GM12878 (cell line): Measurements from ENCODE around the gene SLC9A7. TPM values are rescaled to one million over a fixed set of nuclear protein-coding genes. Genes with fewer than 3 reads are reported as not detected.
"Not testable (repeated sequence)": the region's sequence is repeated elsewhere in the genome, so short reads cannot be mapped to it uniquely, and the experiment has no call there.

ENCODE experiments used
- ATAC-seq: fragments of 200-7000 bp; cut with Tn5 transposase; 3 replicates; pipeline ENCODE4 v1.9.1; 2020; ENCODE audit warnings: mild to moderate bottlenecking, moderate library complexity
- BruUV-seq: library from RNA; stranded (reverse); fragments of 400-500 nt; replicated peaks from 2 replicates; lab custom pipeline; 2021; lab: Mats Ljungman, UMichigan
- CTCF ChIA-PET: fragments of 300-600 bp; sonication (Branson Sonifier 250); formaldehyde crosslinking; extraction: SDS; loops from one replicate; lab custom pipeline; 2021; ENCODE audit warnings: inconsistent platforms; lab: Yijun Ruan, JAX
- POLR2A ChIA-PET: fragments of 350-600 bp; formaldehyde crosslinking; extraction: SDS; loops from one replicate; lab custom pipeline; 2021; ENCODE audit warnings: inconsistent platforms; lab: Charles Lee
- RAD21 ChIA-PET: fragments of 300-600 bp; sonication (Branson Sonifier 250); formaldehyde crosslinking; loops from one replicate; lab custom pipeline; 2023; ENCODE audit warnings: antibody characterized with exemption; ENCODE audit not compliant: unreplicated experiment; lab: Charles Lee
- SMC1A ChIA-PET: fragments of 300-600 bp; sonication (Branson Sonifier 250); formaldehyde crosslinking; loops from one replicate; lab custom pipeline; 2023; ENCODE audit not compliant: unreplicated experiment, uncharacterized antibody; lab: Charles Lee
- DNase-seq: peaks from one replicate; pipeline ENCODE4 v3.0.0-alpha.2; 2011; ENCODE audit warnings: low read depth, low spot score
- FAIRE-seq: peaks from 3 replicates; lab custom pipeline; 2011; peaks lifted over from hg19 to GRCh38; lab: Jason Lieb, UNC
- H2AFZ ChIP-seq: 2 replicates; pipeline ENCODE4 v1.6.0; 2011; ENCODE audit warnings: low read depth, low read length, control low read depth; ENCODE audit not compliant: control insufficient read depth
- H3K27ac ChIP-seq: 2 replicates; pipeline ENCODE4 v1.5.1; 2011; ENCODE audit warnings: control low read depth; ENCODE audit not compliant: control insufficient read depth, insufficient read depth
- H3K27me3 ChIP-seq, 2 experiments: replicated peaks in 1 of 2; 2 replicates each; pipeline versions ENCODE4 v1.6.0 to v1.6.1; 2011; ENCODE audit warnings: low read length in 1 of 2; ENCODE audit not compliant: control insufficient read depth in 2 of 2, insufficient read depth in 2 of 2
- H3K36me3 ChIP-seq, 2 experiments: 2 replicates each; pipeline ENCODE4 v1.5.1; 2011; ENCODE audit warnings: low read length in 1 of 2; ENCODE audit not compliant: control insufficient read depth in 2 of 2, insufficient read depth in 2 of 2
- H3K4me1 ChIP-seq: 2 replicates; pipeline ENCODE4 v1.6.1; 2011; ENCODE audit warnings: mild to moderate bottlenecking, low read length, moderate library complexity, mixed read lengths; ENCODE audit not compliant: control insufficient read depth, insufficient read depth
- H3K4me2 ChIP-seq: 2 replicates; pipeline ENCODE4 v1.6.0; 2011; ENCODE audit warnings: control low read depth; ENCODE audit not compliant: control insufficient read depth, insufficient read depth
- H3K4me3 ChIP-seq: fragments of 200-600 bp; sonication (generic); 2 replicates; pipeline ENCODE4 v1.5.1; 2016
- H3K79me2 ChIP-seq: 2 replicates; pipeline ENCODE4 v1.6.0; 2011; ENCODE audit warnings: low read length; ENCODE audit not compliant: control insufficient read depth, insufficient read depth
- H3K9ac ChIP-seq: 2 replicates; pipeline ENCODE4 v1.8.0; 2011; ENCODE audit warnings: low read length, control low read depth, mixed read lengths; ENCODE audit not compliant: control insufficient read depth, insufficient read depth
- H3K9me3 ChIP-seq: replicated peaks from 3 replicates; pipeline ENCODE4 v1.5.1; 2011; ENCODE audit warnings: mild to moderate bottlenecking, low read length; ENCODE audit not compliant: control insufficient read depth, insufficient read depth
- H4K20me1 ChIP-seq: 2 replicates; pipeline ENCODE4 v1.6.0; 2011; ENCODE audit not compliant: control insufficient read depth, insufficient read depth
- IKZF2 ChIP-seq, 2 experiments: fragments of 450-650 bp; IDR thresholded peaks; 2 replicates each; pipeline ENCODE4 v1.6.1; 2017; ENCODE audit warnings: mild to moderate bottlenecking in 2 of 2, moderate library complexity in 2 of 2
- MLLT1 ChIP-seq: fragments of 450-650 bp; IDR thresholded peaks from 2 replicates; pipeline ENCODE4 v1.6.1; 2016; ENCODE audit warnings: mild to moderate bottlenecking
- TAF1 ChIP-seq: IDR thresholded peaks from 2 replicates; pipeline ENCODE4 v1.6.1; 2011; ENCODE audit warnings: mild to moderate bottlenecking, low read depth, low read length, borderline replicate concordance
- WGBS: methylation state at CpG from one replicate; pipeline ENCODE4 v1.1.6; 2016; ENCODE audit warnings: low lambda C conversion rate; ENCODE audit not compliant: insufficient replicate concordance, insufficient coverage; ENCODE audit errors: missing lambda C conversion rate; 5-methylcytosine and 5-hydroxymethylcytosine counted together
- in situ Hi-C: fragments of 300-500 bp; cut with MboI; formaldehyde crosslinking; loops from 9 replicates; pipeline ENCODE4 v1.14.3; 2018; ENCODE audit warnings: mixed read lengths
- intact Hi-C: fragments of 100-400 bp; cut with micrococcal nuclease; formaldehyde crosslinking; loops from one replicate; pipeline ENCODE4 v1.14.2; 2022; ENCODE audit not compliant: unreplicated experiment
- polyA plus RNA-seq, 11 experiments: library from polyadenylated mRNA; depleted of rRNA in 4 of 11; unstranded in 6 of 11; stranded (reverse) in 5 of 11; fragments of >200 nt; fragmentation: Nextera tagmentation in 4 of 11; fragmentation: Illumina TruSeq in 1 of 11; extraction: Ambion mirVana in 4 of 11; extraction: Trizol in 1 of 11; gene quantifications; 1 replicate in 1 of 11; 2 replicates in 10 of 11; pipeline versions ENCODE4 v1.2.1 to v1.2.3, GENCODE V29; 2011 to 2016; ENCODE audit warnings: inconsistent platforms in 2 of 11, missing spikeins in 2 of 11, low read depth in 1 of 11
- total RNA-seq, 4 experiments: library from RNA; depleted of rRNA in 3 of 4; stranded (reverse); fragments of >200 nt in 3 of 4; fragmentation: Illumina TruSeq in 1 of 4; extraction: Trizol in 1 of 4; gene quantifications; 2 replicates each; pipeline versions ENCODE4 v1.2.1 to v1.2.3, GENCODE V29; 2013 to 2021
- TF ChIP-seq, protein P1 (sequence below): fragments of 450-650 bp; IDR thresholded peaks from 2 replicates; pipeline ENCODE4 v1.6.1; 2016; ENCODE audit warnings: mild to moderate bottlenecking

Gene SLC9A7
- total and polyA plus RNA-seq, 10 of the 15 experiments (the other 5 are each of a cell fraction or from before 2014, with no cell fraction given): 5.0 to 62.8 (median 30.5) TPM

DNA sequence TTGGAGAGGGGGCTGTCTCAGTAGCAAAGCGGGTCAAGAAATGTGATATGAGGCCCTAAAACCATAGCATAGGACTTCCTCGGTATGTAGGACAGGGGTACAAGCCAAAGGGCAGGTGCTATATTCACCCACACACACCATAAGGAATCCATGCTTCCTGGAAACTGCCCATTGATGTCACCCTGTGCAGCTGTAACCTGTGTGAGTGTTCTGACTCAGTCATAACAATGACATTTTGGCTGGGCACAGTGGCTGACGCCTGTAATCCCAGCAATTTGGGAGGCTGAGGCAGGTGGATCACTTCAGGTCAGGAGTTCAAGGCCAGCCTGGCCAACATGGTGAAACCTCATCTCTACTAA lies 35.4 kb downstream of the SLC9A7 start:
- H3K4me3 ChIP-seq, H3K9me3 ChIP-seq, H3K9ac ChIP-seq, H2AFZ ChIP-seq, FAIRE-seq, DNase-seq, H4K20me1 ChIP-seq, intact Hi-C loops, BruUV-seq, H3K36me3 ChIP-seq, in situ Hi-C loops, RAD21 ChIA-PET, H3K27me3 ChIP-seq: not testable (repeated sequence)
- Histone ChIP-seq H3K4me1 (peaks cover 11% of the 10 kb centered on the region), H3K79me2 (peaks cover 65% of the 10 kb centered on the region), H3K4me2 (peak overlapping the region; percentile 12; the same call in 1 of the 2 replicates), H3K27ac (peak overlapping the region; percentile 53)
- CTCF ChIA-PET: interaction anchor here (1.2 kb wide), 1 partner anchor 69 kb away, joined by 3 read pairs; no protein-coding TSS in a partner anchor
- 52% methylated on average over 3 of the region's 3 CpGs for WGBS
- POLR2A ChIA-PET: interaction anchor here (0.5 kb wide), 1 partner anchor 44 kb away, joined by 3 read pairs; no protein-coding TSS in a partner anchor
- peak; percentile 71 for ATAC-seq
- 0 out of 4 replicates have a peak, but pooled peaks of 1 of the 2 experiments have one; percentile 28 for TF ChIP-seq IKZF2 (IDR thresholded peaks at IDR 0.05)
- SMC1A ChIA-PET: interaction anchor here (0.9 to 4.1 kb wide), 4 partner anchors 8 to 41 kb away, joined by 3 to 17 read pairs (median 3); no protein-coding TSS in a partner anchor

- TF ChIP-seq MLLT1 (peak; percentile 45; the same call in 1 of the 2 replicates), TAF1 (no peak)
- TF ChIP-seq, protein P1, sequence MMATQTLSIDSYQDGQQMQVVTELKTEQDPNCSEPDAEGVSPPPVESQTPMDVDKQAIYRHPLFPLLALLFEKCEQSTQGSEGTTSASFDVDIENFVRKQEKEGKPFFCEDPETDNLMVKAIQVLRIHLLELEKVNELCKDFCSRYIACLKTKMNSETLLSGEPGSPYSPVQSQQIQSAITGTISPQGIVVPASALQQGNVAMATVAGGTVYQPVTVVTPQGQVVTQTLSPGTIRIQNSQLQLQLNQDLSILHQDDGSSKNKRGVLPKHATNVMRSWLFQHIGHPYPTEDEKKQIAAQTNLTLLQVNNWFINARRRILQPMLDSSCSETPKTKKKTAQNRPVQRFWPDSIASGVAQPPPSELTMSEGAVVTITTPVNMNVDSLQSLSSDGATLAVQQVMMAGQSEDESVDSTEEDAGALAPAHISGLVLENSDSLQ: 0 out of 2 replicates have a peak, but pooled peaks have one; percentile 24
- in situ Hi-C loops: no loop called here
- POLR2A ChIA-PET: no interaction called here
- Histone ChIP-seq H3K9ac (peak overlapping the region; percentile 19; the same call in 1 of the 2 replicates), H3K4me3 (peak overlapping the region; percentile 48; the same call in 1 of the 2 replicates), H3K9me3 (no peaks in the 10 kb centered on the region; the same call in 1 of the 3 replicates), H4K20me1 (no peaks in the 10 kb centered on the region), H3K4me1 (peaks cover 11% of the 10 kb centered on the region), H3K27me3 (no peaks in the 10 kb centered on the region), H3K4me2 (peak overlapping the region; percentile 57), H3K79me2 (peaks cover 59% of the 10 kb centered on the region), H3K27ac (peak overlapping the region; percentile 53), H3K36me3 (no peaks in the 10 kb centered on the region; a peak in 1 of 4 replicates), H2AFZ (no peak overlapping the region)
- no peak for FAIRE-seq
- DNase-seq: no peak
- intact Hi-C loops: no loop called here
- RAD21 ChIA-PET: interaction anchor here (1.1 kb wide), 1 partner anchor 30 kb away, joined by 5 read pairs; no protein-coding TSS in a partner anchor
- peak; percentile 64 for ATAC-seq
- CTCF ChIA-PET: interaction anchor here (1.1 to 1.3 kb wide), 3 partner anchors 7 to 69 kb away, joined by 3 read pairs; no protein-coding TSS in a partner anchor
- WGBS: 65% methylated on average over 6 of the region's 7 CpGs
- BruUV-seq: no TSS peak
- SMC1A ChIA-PET: interaction anchor here (0.7 to 4.1 kb wide), 6 partner anchors 18 to 61 kb away, joined by 3 to 17 read pairs (median 3); no protein-coding TSS in a partner anchor
Measured at GRCh38 chrX:46722742-46723568, 36.0 kb downstream of the SLC9A7 start.
